ENCODE measurements around the gene ALK.

The ALK gene

GRCh38 chr2:29894822-29895614, 26.4 kb downstream of the ALK start:
- Histone ChIP-seq H3K9me3 (no peaks in the 10 kb centered on the region), H3K27ac (no peak overlapping the region), H3K36me3 (no peaks in the 10 kb centered on the region), H3K27me3 (peaks cover 6% of the 10 kb centered on the region), H3K4me3 (ENCODE audit: low read depth in 1 of 2, low read length in 1 of 2) (no peak overlapping the region), H3K4me1 (ENCODE audit: control insufficient read depth in 1 of 2, insufficient read depth in 1 of 2, low read depth in 1 of 2, low read length in 1 of 2) (no peaks in the 10 kb centered on the region)
- TF ChIP-seq CTCF (IDR thresholded peaks at IDR 0.05): no peak

- H3K36me3 ChIP-seq: no peaks in the 10 kb centered on the region
- no peak overlapping the region for H3K27ac ChIP-seq
- TF ChIP-seq CTCF (IDR thresholded peaks at IDR 0.05): no peak
- H3K27me3 ChIP-seq: no peaks in the 10 kb centered on the region
- no peaks in the 10 kb centered on the region for H3K4me1 ChIP-seq (ENCODE audit: control insufficient read depth in 1 of 2, insufficient read depth in 1 of 2, low read depth in 1 of 2, low read length in 1 of 2)
- no peaks in the 10 kb centered on the region for H3K9me3 ChIP-seq
- no peak overlapping the region for H3K4me3 ChIP-seq (ENCODE audit: low read depth in 1 of 2, low read length in 1 of 2)
These were observed 28.7 kb downstream of the ALK start for GRCh38 chr2:29892585-29893259.

- no peaks in the 10 kb centered on the region for H3K9me3 ChIP-seq
- H3K36me3 ChIP-seq: no peaks in the 10 kb centered on the region
- no peaks in the 10 kb centered on the region for H3K4me1 ChIP-seq (ENCODE audit: control insufficient read depth in 1 of 2, insufficient read depth in 1 of 2, low read depth in 1 of 2, low read length in 1 of 2)
- TF ChIP-seq CTCF (IDR thresholded peaks at IDR 0.05): no peak
- H3K27ac ChIP-seq: no peak overlapping the region
- H3K27me3 ChIP-seq: no peaks in the 10 kb centered on the region
- no peak overlapping the region for H3K4me3 ChIP-seq (ENCODE audit: low read depth in 1 of 2, low read length in 1 of 2)
These were observed 40.2 kb downstream of the ALK start for GRCh38 chr2:29881089-29881730.

GRCh38 chr2:29880084-29880483, 41.3 kb downstream of the ALK start:
- no peak for TF ChIP-seq CTCF (IDR thresholded peaks at IDR 0.05)
- Histone ChIP-seq H3K27me3 (no peaks in the 10 kb centered on the region), H3K27ac (no peak overlapping the region), H3K4me3 (ENCODE audit: low read depth in 1 of 2, low read length in 1 of 2) (no peak overlapping the region), H3K4me1 (ENCODE audit: control insufficient read depth in 1 of 2, insufficient read depth in 1 of 2, low read depth in 1 of 2, low read length in 1 of 2) (no peaks in the 10 kb centered on the region), H3K9me3 (no peaks in the 10 kb centered on the region), H3K36me3 (no peaks in the 10 kb centered on the region)

- no peak overlapping the region for H3K4me3 ChIP-seq (ENCODE audit: low read depth in 1 of 2, low read length in 1 of 2)
- H3K27ac ChIP-seq: no peak overlapping the region
- H3K27me3 ChIP-seq: no peaks in the 10 kb centered on the region
- no peaks in the 10 kb centered on the region for H3K36me3 ChIP-seq
- TF ChIP-seq CTCF (IDR thresholded peaks at IDR 0.05): no peak
- no peaks in the 10 kb centered on the region for H3K9me3 ChIP-seq
- H3K4me1 ChIP-seq (ENCODE audit: control insufficient read depth in 1 of 2, insufficient read depth in 1 of 2, low read depth in 1 of 2, low read length in 1 of 2): no peaks in the 10 kb centered on the region
These were observed 41.9 kb downstream of the ALK start for GRCh38 chr2:29879456-29879855.
